Esophagus (tissue), 2 donors: Measurements from ENCODE around the gene CBL. TPM values are rescaled to one million over a fixed set of nuclear protein-coding genes. Genes with fewer than 3 reads are reported as not detected.
"Not testable (repeated sequence)": the region's sequence is repeated elsewhere in the genome, so short reads cannot be mapped to it uniquely, and the experiment has no call there.

Experiments used
- H3K27ac ChIP-seq, 2 donors: one replicate each; pipeline ENCODE4 v1.5.1; 2013; ENCODE audit warnings: low read depth in 2 of 2, mild to moderate bottlenecking in 2 of 2, inconsistent platforms in 1 of 2, low read length in 1 of 2, moderate library complexity in 1 of 2
- H3K27me3 ChIP-seq, 2 donors: one replicate each; pipeline ENCODE4 v1.6.1; 2013; ENCODE audit warnings: low read length in 2 of 2, control low read depth in 1 of 2, mild to moderate bottlenecking in 1 of 2; ENCODE audit not compliant: insufficient read depth in 2 of 2, control insufficient read depth in 1 of 2
- H3K36me3 ChIP-seq, 2 donors: one replicate each; pipeline ENCODE4 v1.6.1; 2013; ENCODE audit warnings: low read length in 1 of 2; ENCODE audit not compliant: control insufficient read depth in 2 of 2, insufficient read depth in 2 of 2
- H3K4me1 ChIP-seq, 2 donors: one replicate each; pipeline ENCODE4 v1.6.1; 2013; ENCODE audit warnings: low read length in 1 of 2; ENCODE audit not compliant: control insufficient read depth in 2 of 2, insufficient read depth in 2 of 2
- H3K4me3 ChIP-seq, 2 donors: one replicate each; pipeline ENCODE4 v1.5.1; 2013; ENCODE audit warnings: low read length in 2 of 2, mild to moderate bottlenecking in 2 of 2, low read depth in 1 of 2, moderate library complexity in 1 of 2
- H3K9me3 ChIP-seq, 2 donors: one replicate each; pipeline ENCODE4 v1.6.1; 2013; ENCODE audit warnings: mild to moderate bottlenecking in 2 of 2, low read depth in 1 of 2, low read length in 1 of 2, moderate library complexity in 1 of 2; ENCODE audit not compliant: control insufficient read depth in 2 of 2, insufficient read depth in 1 of 2
- WGBS, 2 donors: extraction: QIAGEN DNeasy Blood & Tissue Kit; methylation state at CpG; one replicate each; pipeline ENCODE4 v1.1.7; 2013; 5-methylcytosine and 5-hydroxymethylcytosine counted together
- polyA plus RNA-seq, 2 donors: library from polyadenylated mRNA; stranded (reverse); fragments of 200-250 nt; gene quantifications; one replicate each; pipeline ENCODE4 v1.2.3, GENCODE V29; 2013
- donor health status: healthy with polysubstance abuse.
- donor health status: Bipolar disorder and iron deficiency.

CBL gene
- polyA plus RNA-seq, 2 donors = 3.0 to 6.2 TPM

DNA sequence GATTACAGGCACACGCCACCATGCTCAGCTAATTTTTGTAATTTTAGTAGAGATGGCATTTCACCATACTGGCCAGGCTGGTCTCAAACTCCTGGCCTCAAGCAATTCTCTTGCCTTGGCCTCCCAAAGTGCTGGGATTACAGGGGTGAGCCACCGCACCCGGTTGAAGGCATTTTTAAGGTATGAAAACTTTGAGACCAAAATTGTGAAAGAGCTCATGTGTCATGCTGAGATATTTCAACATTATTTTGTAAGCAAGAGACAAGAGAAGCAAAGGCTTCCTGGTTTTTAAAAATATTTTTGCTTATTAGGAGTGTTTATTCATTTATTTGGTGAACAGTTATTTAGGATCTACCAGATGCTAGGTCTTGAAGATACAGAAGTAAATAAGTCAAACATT, 14.0 kb upstream of the CBL start:
- H3K36me3 ChIP-seq = no peaks in the 10 kb centered on the region
- H3K9me3 ChIP-seq = no peaks in the 10 kb centered on the region
- WGBS, 2 donors = 94 to 95% methylated on average over 3 of the region's 3 CpGs
- no peak overlapping the region for H3K27ac ChIP-seq
- no peak overlapping the region for H3K4me3 ChIP-seq
- no peaks in the 10 kb centered on the region for H3K27me3 ChIP-seq
- H3K4me1 ChIP-seq = no peaks in the 10 kb centered on the region

DNA sequence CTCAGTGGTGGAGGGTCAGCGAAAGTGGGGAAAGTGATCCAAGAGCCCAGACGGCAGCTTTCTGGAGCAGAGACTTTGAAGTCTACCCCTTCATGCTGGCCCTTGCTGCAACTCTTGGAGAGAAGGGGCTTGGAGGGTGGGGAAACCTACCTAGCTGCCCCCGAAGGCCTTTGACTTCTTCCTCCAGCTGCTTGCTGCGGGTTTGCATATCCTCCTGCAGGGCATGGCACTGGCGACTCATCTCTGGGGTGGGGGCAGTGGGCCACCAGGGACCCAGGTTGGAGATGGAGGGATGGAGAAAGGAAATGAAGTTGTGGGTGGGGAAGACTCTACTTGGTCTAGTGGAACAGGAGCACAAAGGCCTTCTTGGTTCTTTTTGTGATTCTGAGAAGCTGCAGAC, 13.1 kb upstream of the CBL start:
- Histone ChIP-seq H3K4me3 (no peak overlapping the region), H3K27me3 (no peaks in the 10 kb centered on the region), H3K9me3 (no peaks in the 10 kb centered on the region), H3K36me3 (no peaks in the 10 kb centered on the region), H3K27ac (no peak overlapping the region), H3K4me1 (no peaks in the 10 kb centered on the region)
- WGBS, 2 donors = 89 to 91% methylated on average over 5 of the region's 5 CpGs

DNA sequence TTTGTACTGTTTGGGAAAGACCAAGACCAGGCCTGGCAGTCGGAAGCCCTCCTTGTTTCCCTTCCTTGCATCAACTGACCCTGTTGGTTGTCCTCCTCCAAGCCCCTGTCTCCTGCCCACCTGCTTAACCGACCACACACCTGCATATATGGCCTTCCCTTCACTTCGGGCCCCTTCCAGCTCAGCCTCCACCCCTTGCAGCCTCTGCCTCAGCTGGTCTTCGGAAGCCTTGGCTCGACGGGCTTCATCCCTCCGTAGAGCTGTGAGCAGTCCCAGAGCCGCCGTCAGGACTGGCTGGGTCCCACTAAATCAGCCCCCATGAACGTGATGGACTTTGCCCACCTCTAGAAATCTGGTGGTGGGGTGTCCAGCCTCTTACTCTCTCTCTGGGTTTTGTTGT, 12.5 kb upstream of the CBL start:
- no peaks in the 10 kb centered on the region for H3K4me1 ChIP-seq
- no peak overlapping the region for H3K27ac ChIP-seq
- WGBS, 2 donors = 88 to 92% methylated on average over 10 of the region's 10 CpGs
- H3K36me3 ChIP-seq = no peaks in the 10 kb centered on the region
- H3K27me3 ChIP-seq = no peaks in the 10 kb centered on the region
- no peaks in the 10 kb centered on the region for H3K9me3 ChIP-seq
- no peak overlapping the region for H3K4me3 ChIP-seq

DNA sequence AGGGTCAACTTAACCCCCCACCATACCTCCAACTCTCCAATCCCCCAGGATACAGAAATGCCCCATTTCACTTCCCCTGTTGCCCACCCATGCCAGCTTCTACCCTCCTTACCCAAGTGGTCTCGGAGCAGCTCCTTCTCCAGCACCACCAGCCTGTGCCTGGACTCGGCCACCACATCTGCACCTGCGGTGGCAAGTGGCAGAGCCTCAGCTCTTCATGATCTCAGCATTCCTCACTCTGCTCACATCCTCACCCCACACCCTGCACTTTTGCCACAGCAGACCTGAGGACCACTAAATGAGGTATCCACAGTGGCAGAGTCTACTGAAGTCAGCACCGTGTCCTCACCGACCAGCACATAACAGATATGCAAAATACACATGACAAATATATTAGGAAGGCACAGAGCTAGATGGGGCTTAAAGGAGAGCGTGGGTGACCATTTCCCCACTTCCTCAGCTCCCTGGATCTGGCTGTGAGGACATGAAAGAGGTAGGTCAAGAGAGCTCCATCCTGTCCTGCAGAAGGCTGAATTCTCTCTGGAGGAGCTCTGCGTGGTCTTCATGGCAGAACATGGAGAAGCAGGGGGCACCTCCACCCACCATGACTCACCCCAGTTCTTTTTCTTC, 11.2 kb upstream of the CBL start:
- no peaks in the 10 kb centered on the region for H3K36me3 ChIP-seq
- no peak overlapping the region for H3K27ac ChIP-seq
- 66 to 70% methylated on average over 7 of the region's 7 CpGs for WGBS, 2 donors
- no peaks in the 10 kb centered on the region for H3K9me3 ChIP-seq
- no peaks in the 10 kb centered on the region for H3K27me3 ChIP-seq
- no peaks in the 10 kb centered on the region for H3K4me1 ChIP-seq
- no peak overlapping the region for H3K4me3 ChIP-seq

DNA sequence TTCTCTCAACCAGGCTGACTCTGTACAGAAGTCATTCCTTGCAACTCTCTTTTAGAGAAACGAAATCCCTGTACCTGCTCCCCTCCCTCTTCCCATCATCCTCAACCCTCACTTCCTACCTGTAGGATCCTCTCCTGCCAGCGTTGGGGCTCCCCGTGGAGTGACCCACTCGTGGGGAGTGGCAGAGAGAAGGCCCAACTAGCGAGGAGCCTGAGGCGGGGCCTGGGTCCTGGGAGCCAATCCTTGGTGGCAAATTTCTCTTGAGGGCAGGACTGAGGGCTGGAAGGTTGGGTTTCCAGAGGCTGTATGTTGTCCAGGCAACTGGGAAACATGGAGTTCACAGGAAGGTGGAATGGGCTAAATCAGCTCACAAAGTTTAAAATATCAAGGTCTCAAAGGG, 10.5 kb upstream of the CBL start:
- no peaks in the 10 kb centered on the region for H3K9me3 ChIP-seq

DNA sequence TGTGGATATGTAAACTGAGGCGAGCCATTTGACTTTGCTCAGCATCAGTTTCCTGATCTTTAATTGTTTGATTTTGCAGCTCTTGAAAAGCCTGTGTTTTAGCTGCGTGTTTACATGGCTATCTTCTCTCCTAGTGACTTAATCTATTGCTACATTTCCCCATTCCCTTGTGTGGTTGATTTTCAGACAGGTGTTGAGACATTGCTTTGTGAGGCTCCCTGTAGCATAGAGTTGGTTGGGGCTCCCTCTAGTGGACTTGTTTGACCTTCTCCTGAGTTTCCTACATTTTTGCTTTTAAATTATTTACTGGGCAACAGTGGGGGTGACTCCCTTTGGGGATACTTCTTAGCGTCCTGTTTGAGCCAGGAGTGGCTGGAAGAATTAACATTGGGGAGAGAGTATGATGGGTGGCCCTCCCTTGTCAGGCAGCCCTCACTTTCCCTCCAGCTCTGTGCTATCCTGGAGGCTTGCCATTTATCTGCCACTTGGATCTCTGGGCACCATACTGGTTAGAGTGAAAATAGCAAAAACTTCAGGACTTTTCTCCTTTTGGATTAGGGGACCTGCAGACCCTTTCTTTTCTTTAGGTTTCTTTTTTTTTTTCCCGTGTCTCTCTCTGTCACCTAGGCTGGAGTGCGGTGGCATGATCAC, 9.2 kb upstream of the CBL start:
- H3K27ac ChIP-seq = no peak overlapping the region
- 36 to 40% methylated on average over 5 of the region's 5 CpGs for WGBS, 2 donors

More for the DNA sequence above, 10.5 kb upstream of the CBL start:
- no peaks in the 10 kb centered on the region for H3K4me1 ChIP-seq
- no peaks in the 10 kb centered on the region for H3K36me3 ChIP-seq
- H3K4me3 ChIP-seq = no peak overlapping the region
- WGBS, 2 donors = 25 to 37% methylated on average over 6 of the region's 6 CpGs
- H3K27me3 ChIP-seq = no peaks in the 10 kb centered on the region
- H3K27ac ChIP-seq = no peak overlapping the region

DNA sequence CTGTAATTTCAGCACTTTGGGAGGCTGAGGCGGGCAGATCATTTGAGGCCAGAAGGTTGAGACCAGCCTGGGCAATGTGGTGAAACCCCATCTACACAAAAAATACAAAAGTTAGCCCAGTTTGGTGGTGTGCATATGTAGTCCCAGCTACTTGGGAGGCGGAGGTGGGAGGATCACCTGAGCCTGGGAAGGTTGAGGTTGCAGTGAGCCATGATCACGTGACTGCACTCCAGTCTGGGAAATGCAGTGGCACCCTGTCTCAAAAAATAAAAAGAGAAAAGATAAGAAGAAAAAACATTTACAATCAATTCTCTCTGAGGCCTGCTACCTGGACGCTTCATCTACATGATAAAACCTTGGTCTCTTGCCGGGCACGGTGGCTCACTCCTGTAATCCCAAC, 7.2 kb upstream of the CBL start:
- Histone ChIP-seq H3K36me3 (no peaks in the 10 kb centered on the region), H3K27me3 (no peaks in the 10 kb centered on the region), H3K27ac (no peak overlapping the region), H3K9me3 (no peaks in the 10 kb centered on the region), H3K4me3 (no peak overlapping the region), H3K4me1 (no peaks in the 10 kb centered on the region)
- 86 to 88% methylated on average over 6 of the region's 6 CpGs for WGBS, 2 donors

More for the DNA sequence above, 9.2 kb upstream of the CBL start:
- Histone ChIP-seq H3K27me3 (no peaks in the 10 kb centered on the region), H3K4me3 (no peak overlapping the region), H3K36me3 (no peaks in the 10 kb centered on the region), H3K4me1 (no peaks in the 10 kb centered on the region), H3K9me3 (no peaks in the 10 kb centered on the region)

DNA sequence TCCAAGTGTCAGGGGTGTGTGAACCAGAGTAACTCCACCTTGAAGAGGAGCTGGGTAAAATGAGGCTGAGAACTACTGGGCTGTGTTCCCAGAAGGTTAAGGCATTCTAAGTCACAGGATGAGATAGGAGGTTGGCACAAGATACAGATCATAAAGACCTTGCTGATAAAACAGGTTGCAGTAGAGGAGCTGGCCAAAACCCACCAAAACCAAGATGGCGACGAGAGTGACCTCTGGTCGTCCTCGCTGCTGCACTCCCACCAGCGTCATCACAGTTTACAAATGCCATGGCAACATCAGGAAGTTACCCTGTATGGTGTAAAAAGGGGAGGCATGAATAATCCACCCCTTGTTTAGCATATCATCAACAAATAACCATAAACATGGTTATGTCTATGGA, 4.9 kb upstream of the CBL start:
- WGBS, 2 donors = 82 to 91% methylated on average over 5 of the region's 5 CpGs
- H3K4me1 ChIP-seq, H3K4me3 ChIP-seq, H3K9me3 ChIP-seq, H3K27ac ChIP-seq, H3K36me3 ChIP-seq, H3K27me3 ChIP-seq: not testable (repeated sequence)

DNA sequence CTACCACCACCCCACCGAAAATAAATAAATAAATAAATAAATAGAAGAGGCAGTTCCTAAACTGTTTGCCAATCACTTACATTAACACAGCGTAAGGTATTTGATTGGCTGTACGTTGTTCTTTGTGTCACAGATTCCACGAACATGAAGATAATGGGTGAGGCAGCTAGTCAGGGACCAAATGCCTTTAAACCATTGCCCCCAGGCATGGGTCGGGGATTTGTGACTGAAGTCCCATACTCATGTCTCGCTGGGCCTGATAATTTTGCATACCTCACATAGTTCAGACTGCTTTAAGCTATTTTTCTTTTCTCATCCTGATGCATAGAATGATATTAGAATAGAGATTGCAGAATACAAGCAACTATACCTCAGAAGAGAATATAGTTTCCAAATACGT, 3.6 kb upstream of the CBL start:
- no peaks in the 10 kb centered on the region for H3K36me3 ChIP-seq

DNA sequence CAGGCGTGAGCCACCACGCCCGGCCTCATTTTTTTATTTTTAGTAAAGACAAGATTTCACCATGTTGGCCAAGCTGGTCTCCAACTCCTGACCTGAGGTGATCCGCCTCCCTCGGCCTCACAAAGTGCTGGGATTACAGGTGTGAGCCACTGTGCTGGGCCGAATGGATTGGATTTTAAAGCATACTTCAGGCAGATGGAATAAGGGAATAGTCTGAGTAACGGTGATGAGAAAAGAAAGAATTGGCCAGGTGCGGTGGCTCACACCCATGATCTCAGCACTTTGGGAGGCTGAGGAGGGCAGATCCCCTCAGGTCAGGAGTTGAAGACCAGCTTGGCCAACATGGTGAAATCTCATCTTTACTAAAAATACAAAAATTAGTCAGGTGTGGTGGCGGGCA, 2.1 kb upstream of the CBL start:
- Histone ChIP-seq H3K27ac (no peak overlapping the region), H3K4me1 (no peaks in the 10 kb centered on the region), H3K27me3 (no peaks in the 10 kb centered on the region), H3K4me3 (no peak overlapping the region), H3K9me3 (no peaks in the 10 kb centered on the region), H3K36me3 (no peaks in the 10 kb centered on the region)
- 93 to 95% methylated on average over 9 of the region's 9 CpGs for WGBS, 2 donors

More for the DNA sequence above, 3.6 kb upstream of the CBL start:
- Histone ChIP-seq H3K27me3 (no peaks in the 10 kb centered on the region), H3K4me3 (no peak overlapping the region), H3K27ac (no peak overlapping the region), H3K4me1 (no peaks in the 10 kb centered on the region), H3K9me3 (no peaks in the 10 kb centered on the region)
- whole genome bisulfite sequencing, 2 donors = 90 to 91% methylated on average over 7 of the region's 7 CpGs
